Muscle of leg (tissue), 11 donors: ENCODE data around the gene AK2. TPM values are rescaled to one million over a fixed set of nuclear protein-coding genes. Genes with fewer than 3 reads are reported as not detected.
"Not testable (repeated sequence)": the region's sequence is repeated elsewhere in the genome, so short reads cannot be mapped to it uniquely, and the experiment has no call there.

Experiments used
- DNase-seq: peaks from one replicate; pipeline ENCODE4 v3.0.0; 2013
- H3K27ac ChIP-seq: one replicate; pipeline ENCODE4 v1.5.1; 2013; ENCODE audit warnings: mild to moderate bottlenecking, low read length, control low read depth
- H3K27me3 ChIP-seq: one replicate; pipeline ENCODE4 v1.6.1; 2013; ENCODE audit warnings: low read length; ENCODE audit not compliant: control insufficient read depth, insufficient read depth
- H3K36me3 ChIP-seq: one replicate; pipeline ENCODE4 v1.6.1; 2013; ENCODE audit warnings: low read length; ENCODE audit not compliant: control insufficient read depth, insufficient read depth
- H3K4me1 ChIP-seq: one replicate; pipeline ENCODE4 v1.6.1; 2013; ENCODE audit warnings: low read length; ENCODE audit not compliant: control insufficient read depth, insufficient read depth
- H3K4me3 ChIP-seq: one replicate; pipeline ENCODE4 v1.5.1; 2013; ENCODE audit warnings: low read length, control low read depth
- H3K9me3 ChIP-seq: replicated peaks from 2 replicates; pipeline ENCODE4 v1.6.1; 2013; ENCODE audit warnings: low read depth, low read length; ENCODE audit not compliant: control insufficient read depth
- WGBS: methylation state at CpG from one replicate; pipeline ENCODE4 v1.1.5; 2013; ENCODE audit warnings: missing lambda C conversion rate; ENCODE audit not compliant: insufficient coverage; 5-methylcytosine and 5-hydroxymethylcytosine counted together
- polyA plus RNA-seq, 8 donors: library from polyadenylated mRNA; unstranded; fragments of 120-200 nt; gene quantifications; one replicate each; pipeline versions ENCODE4 v1.2.1 to v1.2.3, GENCODE V29; 2013; ENCODE audit warnings: inconsistent platforms in 1 of 8, low replicate concordance in 1 of 8; ENCODE audit not compliant: insufficient read length in 8 of 8, insufficient read depth in 1 of 8
- total RNA-seq: library from RNA; stranded (reverse); fragments of 120-200 nt; gene quantifications from one replicate; pipeline ENCODE4 v1.2.4, GENCODE V29; 2013

The AK2 gene
- total and polyA plus RNA-seq, 9 donors, result 116 to 155 (median 127) TPM

GRCh38 chr1:32981003-32981901 is 55.4 kb downstream of the AK2 start:
- no peak overlapping the region for H3K4me3 ChIP-seq
- H3K9me3 ChIP-seq, result no peaks in the 10 kb centered on the region
- 36% methylated on average over 2 of the region's 8 CpGs for WGBS
- no peaks in the 10 kb centered on the region for H3K36me3 ChIP-seq
- H3K27me3 ChIP-seq, result no peaks in the 10 kb centered on the region
- DNase-seq, result peak; percentile 86
- H3K4me1 ChIP-seq, result peaks cover 10% of the 10 kb centered on the region
- peak overlapping the region; percentile 84 for H3K27ac ChIP-seq

GRCh38 chr1:32980080-32980479 is 56.6 kb downstream of the AK2 start:
- Histone ChIP-seq H3K4me3 (no peak overlapping the region), H3K27me3 (no peaks in the 10 kb centered on the region), H3K4me1 (peaks cover 10% of the 10 kb centered on the region), H3K27ac (no peak overlapping the region), H3K9me3 (no peaks in the 10 kb centered on the region), H3K36me3 (no peaks in the 10 kb centered on the region)
- 99% methylated on average over 9 of the region's 10 CpGs for WGBS
- DNase-seq, result no peak

GRCh38 chr1:32978854-32979253 is 57.8 kb downstream of the AK2 start:
- no peaks in the 10 kb centered on the region for H3K27me3 ChIP-seq
- H3K4me1 ChIP-seq, result peaks cover 10% of the 10 kb centered on the region
- no peak overlapping the region for H3K27ac ChIP-seq
- no peak for DNase-seq
- H3K36me3 ChIP-seq, result no peaks in the 10 kb centered on the region
- H3K9me3 ChIP-seq, result no peaks in the 10 kb centered on the region
- WGBS, result 60% methylated on average over 1 of the region's 4 CpGs
- no peak overlapping the region for H3K4me3 ChIP-seq

GRCh38 chr1:32977546-32978087 is 59.1 kb downstream of the AK2 start:
- peaks cover 16% of the 10 kb centered on the region for H3K4me1 ChIP-seq
- no peak overlapping the region for H3K4me3 ChIP-seq
- H3K36me3 ChIP-seq, result no peaks in the 10 kb centered on the region
- no peak overlapping the region for H3K27ac ChIP-seq
- H3K9me3 ChIP-seq, result no peaks in the 10 kb centered on the region
- WGBS, result 58% methylated on average over 3 of the region's 4 CpGs
- DNase-seq, result no peak
- peaks cover 6% of the 10 kb centered on the region for H3K27me3 ChIP-seq

GRCh38 chr1:32975055-32975454 is 61.6 kb downstream of the AK2 start:
- DNase-seq, H3K4me3 ChIP-seq, H3K9me3 ChIP-seq, H3K27ac ChIP-seq, H3K36me3 ChIP-seq: not testable (repeated sequence)
- H3K4me1 ChIP-seq, result peaks cover 14% of the 10 kb centered on the region
- WGBS, result 91% methylated on average over 11 of the region's 30 CpGs
- peaks cover 23% of the 10 kb centered on the region for H3K27me3 ChIP-seq

GRCh38 chr1:32973458-32973857 is 63.2 kb downstream of the AK2 start:
- DNase-seq, H3K27ac ChIP-seq, H3K9me3 ChIP-seq, H3K36me3 ChIP-seq, H3K4me3 ChIP-seq: not testable (repeated sequence)
- WGBS, result no CpG with 5 or more reads among the region's 6 CpGs
- Histone ChIP-seq H3K4me1 (peaks cover 14% of the 10 kb centered on the region), H3K27me3 (peaks cover 23% of the 10 kb centered on the region)

- Histone ChIP-seq H3K36me3 (no peaks in the 10 kb centered on the region), H3K27ac (no peak overlapping the region), H3K9me3 (no peaks in the 10 kb centered on the region), H3K27me3 (peaks cover 24% of the 10 kb centered on the region), H3K4me3 (peak overlapping the region; percentile 39), H3K4me1 (peaks cover 14% of the 10 kb centered on the region)
- DNase-seq, result peak; percentile 69
- WGBS, result 2% methylated on average over 51 of the region's 58 CpGs
Observed at GRCh38 chr1:32972814-32973428, 63.8 kb downstream of the AK2 start.

GRCh38 chr1:32971576-32971975 is 65.1 kb downstream of the AK2 start:
- H3K27me3 ChIP-seq, result peaks cover 26% of the 10 kb centered on the region
- no peak overlapping the region for H3K27ac ChIP-seq
- no peaks in the 10 kb centered on the region for H3K9me3 ChIP-seq
- H3K36me3 ChIP-seq, result no peaks in the 10 kb centered on the region
- H3K4me1 ChIP-seq, result peaks cover 8% of the 10 kb centered on the region
- no peak for DNase-seq
- H3K4me3 ChIP-seq, result no peak overlapping the region
- 60% methylated on average over 1 of the region's 3 CpGs for WGBS

GRCh38 chr1:32971156-32971555 is 65.5 kb downstream of the AK2 start:
- Histone ChIP-seq H3K4me3 (no peak overlapping the region), H3K27me3 (peaks cover 28% of the 10 kb centered on the region), H3K36me3 (no peaks in the 10 kb centered on the region), H3K4me1 (peaks cover 8% of the 10 kb centered on the region), H3K27ac (no peak overlapping the region), H3K9me3 (no peaks in the 10 kb centered on the region)
- DNase-seq, result no peak
- 87% methylated on average over 1 of the region's 1 CpG for WGBS

GRCh38 chr1:32969566-32969965 is 67.1 kb downstream of the AK2 start:
- DNase-seq, result no peak
- H3K27me3 ChIP-seq, result peaks cover 28% of the 10 kb centered on the region
- H3K27ac ChIP-seq, result no peak overlapping the region
- H3K9me3 ChIP-seq, result no peaks in the 10 kb centered on the region
- H3K4me1 ChIP-seq, result peaks cover 8% of the 10 kb centered on the region
- no peak overlapping the region for H3K4me3 ChIP-seq
- no peaks in the 10 kb centered on the region for H3K36me3 ChIP-seq
